T47D (cell line): ENCODE results near the gene TMIGD1.
"Not testable (repeated sequence)": the region's sequence is repeated elsewhere in the genome, so short reads cannot be mapped to it uniquely, and the experiment has no call there.

Experiments
- DNase-seq, 2 experiments: peaks; one replicate each; pipeline versions ENCODE4 v3.0.0 to v3.0.0-alpha.2; 2011 to 2012; ENCODE audit warnings: low read depth in 1 of 2, low spot score in 1 of 2
- JUND ChIP-seq: IDR thresholded peaks from 2 replicates; pipeline ENCODE4 v1.6.1; 2012; ENCODE audit warnings: low read depth
- in situ Hi-C: cut with HindIII; loops from 2 replicates; pipeline ENCODE4 v1.10.0; 2016; ENCODE audit warnings: low sequenced_read_pairs, low pct_unique_long_range_greater_than_20kb

The TMIGD1 gene

GRCh38 chr17:30349252-30349651, 15.4 kb upstream of the TMIGD1 start:
- DNase-seq = no peak
- no peak for TF ChIP-seq JUND
- in situ Hi-C loops = no loop called here

GRCh38 chr17:30347488-30347887, 13.6 kb upstream of the TMIGD1 start:
- no peak for TF ChIP-seq JUND
- no peak for DNase-seq
- in situ Hi-C loops = no loop called here

GRCh38 chr17:30346221-30346795, 12.5 kb upstream of the TMIGD1 start:
- in situ Hi-C loops = no loop called here
- no peak for DNase-seq
- TF ChIP-seq JUND = no peak

- no peak for TF ChIP-seq JUND
- no peak for DNase-seq
- in situ Hi-C loops = no loop called here
Observed at GRCh38 chr17:30345527-30346075, 11.7 kb upstream of the TMIGD1 start.

GRCh38 chr17:30345089-30345433, 11.2 kb upstream of the TMIGD1 start:
- no peak for DNase-seq
- TF ChIP-seq JUND = no peak
- in situ Hi-C loops = no loop called here

- DNase-seq = peak; percentile 11 to 86
- in situ Hi-C loops = no loop called here
- no peak for TF ChIP-seq JUND
Observed at GRCh38 chr17:30344283-30345088, 10.6 kb upstream of the TMIGD1 start.

GRCh38 chr17:30343796-30344195, 9.9 kb upstream of the TMIGD1 start:
- TF ChIP-seq JUND = no peak
- in situ Hi-C loops = no loop called here
- DNase-seq = no peak

- DNase-seq, in situ Hi-C loops: not testable (repeated sequence)
Observed at GRCh38 chr17:30343244-30343643, 9.4 kb upstream of the TMIGD1 start.

GRCh38 chr17:30341703-30342249, 7.9 kb upstream of the TMIGD1 start:
- TF ChIP-seq JUND = no peak
- DNase-seq = no peak
- in situ Hi-C loops = no loop called here

- DNase-seq = no peak
- in situ Hi-C loops = no loop called here
- no peak for TF ChIP-seq JUND
Observed at GRCh38 chr17:30340801-30341356, 7.0 kb upstream of the TMIGD1 start.

- TF ChIP-seq JUND = no peak
- in situ Hi-C loops = no loop called here
- DNase-seq = no peak
Observed at GRCh38 chr17:30339086-30339485, 5.2 kb upstream of the TMIGD1 start.

- in situ Hi-C loops = no loop called here
- no peak for DNase-seq
- TF ChIP-seq JUND = no peak
Observed at GRCh38 chr17:30337393-30337999, 3.6 kb upstream of the TMIGD1 start.
